Fibroblast of skin of right biceps (primary cell): ENCODE data around the gene TP73.

Experiments
- DNase-seq: peaks from one replicate; pipeline ENCODE4 v3.0.0-alpha.2; 2013

Gene TP73

DNA sequence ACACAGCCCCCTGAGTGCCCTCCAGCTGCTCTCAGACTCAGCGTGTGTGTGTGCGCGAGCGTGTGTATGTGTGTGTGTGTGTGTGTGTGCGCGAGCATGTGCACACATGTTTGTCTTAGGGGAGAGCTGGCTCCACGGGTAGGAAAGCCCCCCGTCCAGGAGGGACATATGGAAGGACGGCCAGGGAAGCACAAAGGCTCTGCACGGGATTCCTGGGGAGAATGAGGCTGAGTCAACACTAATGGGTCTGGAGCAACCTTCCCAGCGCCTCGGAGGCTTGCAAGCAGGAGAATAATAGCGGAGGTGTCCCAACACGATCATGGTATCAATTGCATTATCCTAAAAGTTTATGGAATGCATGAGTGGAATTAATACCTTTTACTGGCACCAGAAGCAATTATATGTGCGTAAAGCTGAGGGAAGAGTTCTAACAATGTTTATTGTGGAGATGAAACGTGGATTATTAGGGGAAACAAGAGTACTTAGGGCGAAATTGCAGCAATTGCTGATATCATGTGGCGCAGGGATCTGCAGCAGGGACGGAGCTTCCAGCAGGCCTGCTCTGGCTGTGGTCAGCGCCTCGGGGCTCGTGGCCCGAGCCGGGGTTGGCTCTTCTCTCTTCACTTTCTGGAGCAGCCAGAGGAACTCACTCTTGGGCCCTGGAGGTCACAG, 59.6 kb downstream of the TP73 start:
- DNase-seq: no peak

GRCh38 chr1:3712573-3713535, 60.5 kb downstream of the TP73 start:
- no peak for DNase-seq

- DNase-seq: no peak
Measured at GRCh38 chr1:3713840-3714239, 61.5 kb downstream of the TP73 start.

- no peak for DNase-seq
Measured at GRCh38 chr1:3714284-3714741, 62.0 kb downstream of the TP73 start.

- DNase-seq: no peak
Measured at GRCh38 chr1:3714814-3715213, 62.5 kb downstream of the TP73 start.

DNA sequence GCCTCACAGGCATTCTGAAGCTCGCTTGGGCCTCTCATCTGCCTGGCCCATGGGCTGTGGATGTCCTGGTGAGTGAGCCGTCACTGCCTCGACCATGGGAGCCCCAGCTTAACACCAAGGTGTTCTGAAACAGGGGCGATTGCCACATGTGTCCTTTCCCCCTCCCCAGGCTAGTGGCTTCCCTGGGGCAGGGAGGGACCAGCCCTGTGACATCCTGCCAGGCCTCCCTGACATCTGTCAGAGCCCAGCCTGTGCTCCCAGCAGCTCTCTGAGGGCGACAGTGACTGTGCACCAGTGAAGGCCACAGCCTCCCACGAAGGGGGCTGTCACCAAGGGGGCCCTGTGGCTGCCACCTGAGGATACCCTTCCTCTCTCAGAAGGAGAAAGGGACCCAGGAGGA, 64.0 kb downstream of the TP73 start:
- no peak for DNase-seq

DNA sequence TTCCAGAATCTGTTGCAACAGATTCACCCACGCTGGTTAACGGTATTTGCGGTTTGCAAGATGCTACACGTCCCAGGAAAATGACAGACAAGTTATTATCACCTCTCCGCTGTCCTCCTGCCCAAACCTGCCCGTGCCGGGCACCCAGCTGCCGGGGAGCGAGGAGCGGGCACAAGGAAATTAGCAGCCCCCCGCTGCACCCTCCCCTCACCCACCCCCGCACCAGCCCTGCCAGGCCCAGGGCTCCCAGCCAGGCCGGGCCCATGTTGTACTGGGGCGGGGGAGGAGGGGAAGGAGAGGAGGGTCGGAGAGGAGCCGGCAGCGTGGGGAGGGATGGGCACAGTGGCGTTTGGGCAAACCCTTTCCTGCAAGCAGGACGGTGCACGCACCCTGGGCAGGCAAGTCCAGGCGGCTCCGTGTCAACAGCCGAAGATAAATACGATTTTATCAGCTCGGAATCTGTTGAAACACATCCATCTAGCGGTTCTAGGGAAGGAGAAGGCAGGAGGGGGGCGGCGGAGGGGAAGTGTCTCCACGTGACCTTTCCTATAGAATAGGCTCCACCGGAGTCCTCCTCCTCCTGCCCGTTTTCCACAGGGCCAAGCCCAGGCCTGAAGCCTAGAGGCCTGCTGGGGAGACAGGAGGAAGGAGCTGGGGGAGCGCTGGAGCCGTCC, 64.9 kb downstream of the TP73 start:
- DNase-seq: no peak

DNA sequence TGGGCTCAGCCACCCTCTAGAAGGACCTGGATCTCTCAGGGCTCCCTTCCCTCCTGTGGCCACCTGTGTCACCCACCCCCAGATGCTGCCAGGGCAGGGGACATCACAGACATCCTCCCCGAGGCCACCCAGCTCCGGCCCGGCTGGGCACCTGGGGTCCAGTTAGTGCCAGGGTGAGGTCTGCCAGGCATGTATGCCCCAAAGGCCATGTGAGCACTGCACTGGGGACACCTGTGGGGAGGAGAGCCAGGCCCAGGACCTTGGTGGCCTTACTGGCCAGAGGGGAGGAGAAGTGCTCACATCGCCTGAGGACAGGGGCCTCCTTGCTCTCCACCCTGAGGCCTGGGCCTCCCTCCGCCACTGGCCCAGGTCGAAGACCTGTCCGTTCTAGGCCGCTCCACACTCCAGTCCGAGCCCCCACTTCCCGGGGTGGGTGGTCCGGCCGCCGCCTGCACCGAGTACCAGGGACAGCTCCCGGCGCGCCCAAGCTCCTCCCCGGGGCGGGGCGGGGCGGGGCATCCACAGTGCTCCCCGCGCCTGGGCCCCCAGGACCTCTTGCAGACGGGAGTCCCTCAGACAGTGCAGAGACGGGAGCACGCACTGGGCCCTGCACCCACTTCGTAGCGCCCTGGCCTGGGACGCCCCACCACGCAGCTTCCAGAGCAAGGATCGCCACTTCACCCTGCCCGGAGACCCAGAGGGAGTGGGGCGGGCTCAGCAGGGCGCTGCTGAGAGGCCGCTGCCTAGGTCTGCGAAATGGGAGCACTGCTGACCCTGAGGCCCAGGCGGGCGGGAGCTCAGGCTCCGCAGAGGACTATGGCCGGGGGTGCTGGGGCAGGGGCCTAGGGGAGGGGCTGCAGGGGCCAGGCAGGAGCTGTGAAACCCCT, 65.6 kb downstream of the TP73 start:
- peak; percentile 9 for DNase-seq

DNA sequence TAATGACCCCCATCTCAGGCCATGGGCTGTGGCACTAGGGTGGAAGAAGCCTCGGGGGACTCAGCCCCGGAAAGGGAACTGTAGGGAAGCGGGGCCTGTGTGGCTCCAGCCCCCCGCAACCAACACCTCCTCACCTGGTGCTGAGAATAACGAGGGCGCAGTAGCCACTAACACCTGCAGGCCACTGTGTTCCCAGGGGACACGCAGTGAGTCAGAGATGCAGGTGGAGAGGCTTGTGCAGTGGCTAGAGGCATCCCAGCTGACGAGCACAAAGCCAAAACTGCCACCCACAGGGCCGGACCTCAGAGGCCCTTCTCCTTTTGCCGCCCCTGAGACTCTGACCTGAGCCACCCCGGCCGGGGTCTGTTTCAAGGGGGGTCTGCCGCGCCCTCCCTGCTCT, 66.4 kb downstream of the TP73 start:
- no peak for DNase-seq

DNA sequence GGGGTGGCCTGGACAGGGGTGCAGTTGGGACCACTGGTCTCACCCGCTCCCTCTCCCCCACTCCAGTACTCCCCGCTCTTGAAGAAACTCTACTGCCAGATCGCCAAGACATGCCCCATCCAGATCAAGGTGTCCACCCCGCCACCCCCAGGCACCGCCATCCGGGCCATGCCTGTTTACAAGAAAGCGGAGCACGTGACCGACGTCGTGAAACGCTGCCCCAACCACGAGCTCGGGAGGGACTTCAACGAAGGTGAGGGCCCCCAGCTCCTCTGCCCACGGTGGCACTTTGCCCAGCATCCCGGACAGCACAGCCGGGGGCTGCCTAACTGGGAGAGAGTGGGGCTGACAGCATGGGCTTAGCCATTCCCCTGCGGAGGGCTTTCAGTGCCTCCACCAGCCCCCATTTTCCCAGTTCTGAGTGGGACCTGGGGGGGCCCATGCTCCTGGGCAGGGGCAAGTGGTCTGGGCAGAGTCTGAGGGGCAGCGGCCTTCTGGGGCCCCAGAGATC, 69.7 kb downstream of the TP73 start:
- no peak for DNase-seq

DNA sequence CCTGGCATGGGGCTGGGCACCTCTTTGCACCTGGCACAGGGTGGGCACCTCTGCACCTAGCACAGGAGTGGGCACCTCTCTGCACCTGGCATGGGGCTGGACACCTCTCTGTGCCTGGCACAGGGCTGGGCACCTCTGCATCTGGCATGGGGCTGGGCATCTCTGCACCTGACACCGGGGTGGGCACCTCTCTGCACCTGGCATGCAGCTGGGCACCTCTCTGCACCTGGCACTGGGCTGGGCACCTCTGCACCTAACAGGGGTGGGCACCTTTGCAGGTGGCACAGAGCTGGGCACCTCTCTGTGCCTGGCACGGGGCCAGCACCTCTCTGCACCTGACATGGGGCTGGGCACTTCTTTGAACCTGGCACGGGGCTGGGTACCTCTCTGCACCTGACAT, 70.5 kb downstream of the TP73 start:
- no peak for DNase-seq

- DNase-seq: peak; percentile 42
Measured at GRCh38 chr1:3724416-3725030, 72.2 kb downstream of the TP73 start.

DNA sequence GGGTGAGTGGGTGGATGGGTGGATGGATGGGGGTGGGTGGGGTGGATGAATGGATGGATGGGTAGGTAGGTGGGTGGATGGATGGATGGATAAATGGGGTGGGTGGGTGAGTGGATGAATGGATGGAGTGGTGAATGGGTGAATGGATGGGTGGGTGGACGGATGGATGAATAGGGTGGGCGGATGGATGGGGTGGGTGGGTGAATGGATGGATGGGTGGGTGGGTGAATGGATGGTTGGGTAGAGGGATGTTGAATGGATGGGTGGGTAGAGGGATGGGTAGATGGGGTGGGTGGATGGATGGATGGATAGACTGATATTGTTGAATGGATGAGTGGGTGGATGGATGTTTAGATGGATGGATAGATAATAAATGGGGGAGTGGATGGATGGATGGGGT, 73.0 kb downstream of the TP73 start:
- DNase-seq: no peak

DNA sequence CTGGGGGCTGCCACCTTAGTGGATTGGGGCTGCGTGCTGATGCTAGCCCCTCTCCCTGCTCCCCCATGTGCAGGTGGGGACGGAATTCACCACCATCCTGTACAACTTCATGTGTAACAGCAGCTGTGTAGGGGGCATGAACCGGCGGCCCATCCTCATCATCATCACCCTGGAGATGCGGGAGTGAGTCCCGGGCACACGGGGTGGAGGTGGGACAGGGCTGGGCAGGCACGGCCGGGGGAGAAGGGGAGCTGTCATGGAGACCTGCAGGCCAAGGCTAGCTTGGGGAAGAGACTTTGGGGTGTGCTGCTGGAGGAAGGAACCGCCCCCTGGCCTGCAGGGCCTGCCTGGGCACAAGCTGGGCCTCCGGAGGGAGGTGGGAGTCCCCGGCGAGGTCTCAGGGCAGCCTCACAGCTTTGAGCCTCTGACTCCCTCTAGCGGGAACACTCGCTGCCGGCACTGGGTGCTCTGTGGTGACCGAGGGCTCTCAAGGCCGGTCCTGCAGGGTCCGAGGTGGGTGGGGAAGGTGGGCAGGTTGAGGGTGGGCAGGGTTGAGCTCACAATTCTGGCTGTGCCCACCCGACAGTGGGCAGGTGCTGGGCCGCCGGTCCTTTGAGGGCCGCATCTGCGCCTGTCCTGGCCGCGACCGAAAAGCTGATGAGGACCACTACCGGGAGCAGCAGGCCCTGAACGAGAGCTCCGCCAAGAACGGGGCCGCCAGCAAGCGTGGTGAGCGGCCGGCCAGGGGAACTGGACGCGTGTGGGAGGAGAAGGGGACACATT, 74.9 kb downstream of the TP73 start:
- DNase-seq: no peak

GRCh38 chr1:3727825-3728776, 75.8 kb downstream of the TP73 start:
- DNase-seq: no peak

GRCh38 chr1:3729594-3730542, 77.6 kb downstream of the TP73 start:
- no peak for DNase-seq

DNA sequence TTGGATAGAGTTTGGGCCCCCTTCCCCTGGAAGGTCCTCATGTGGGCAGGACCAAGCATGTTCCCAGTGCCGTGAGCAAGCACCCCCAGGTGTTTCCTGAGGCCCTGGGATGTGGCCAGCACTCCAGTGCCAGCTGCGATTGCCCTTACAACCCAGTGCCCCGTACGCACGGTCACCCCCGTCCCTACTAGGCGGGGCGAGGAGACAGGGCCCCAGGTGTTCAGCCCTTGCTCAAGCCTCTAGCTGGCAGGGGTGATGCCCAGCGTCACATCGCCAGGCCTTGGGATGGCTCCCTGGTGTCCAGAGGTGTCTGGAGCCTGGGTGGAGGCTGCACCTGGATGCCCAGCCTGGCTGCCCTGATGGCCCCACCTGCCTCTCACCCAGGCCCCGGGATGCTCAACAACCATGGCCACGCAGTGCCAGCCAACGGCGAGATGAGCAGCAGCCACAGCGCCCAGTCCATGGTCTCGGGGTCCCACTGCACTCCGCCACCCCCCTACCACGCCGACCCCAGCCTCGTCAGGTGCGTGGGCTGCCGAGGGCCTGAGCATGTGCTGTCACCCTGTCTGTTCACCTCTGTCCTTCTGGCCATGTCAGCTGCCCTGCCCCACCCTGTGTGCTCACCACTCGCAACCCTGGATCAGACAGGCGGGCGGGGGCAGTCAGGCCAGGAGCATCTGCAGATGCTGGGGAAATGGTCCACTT, 78.4 kb downstream of the TP73 start:
- DNase-seq: no peak
